Astrocyte (in vitro differentiated cells and primary cell): ENCODE results near the gene PADI6. TPM values are rescaled to one million over a fixed set of nuclear protein-coding genes. Genes with fewer than 3 reads are reported as not detected.

ENCODE experiments used
- DNase-seq: peaks from one replicate; pipeline ENCODE4 v3.0.0-alpha.2; 2010; ENCODE audit warnings: low read depth
- FAIRE-seq: peaks from 2 replicates; lab custom pipeline; 2011; peaks lifted over from hg19 to GRCh38; lab: Jason Lieb, UNC
- H2AFZ ChIP-seq: 2 replicates; pipeline ENCODE4 v1.6.0; 2012; ENCODE audit warnings: low read depth, low read length, inconsistent platforms
- H3K27ac ChIP-seq: 2 replicates; pipeline ENCODE4 v1.5.1; 2011; ENCODE audit warnings: low read depth, low read length, inconsistent platforms
- H3K27me3 ChIP-seq: 2 replicates; pipeline ENCODE4 v1.6.0; 2011; ENCODE audit warnings: low read length, inconsistent platforms; ENCODE audit not compliant: insufficient read depth
- H3K36me3 ChIP-seq: 2 replicates; pipeline ENCODE4 v1.5.1; 2011; ENCODE audit warnings: low read length, inconsistent platforms; ENCODE audit not compliant: insufficient read depth
- H3K4me1 ChIP-seq: 2 replicates; pipeline ENCODE4 v1.5.1; 2011; ENCODE audit warnings: low read length, inconsistent platforms; ENCODE audit not compliant: insufficient read depth
- H3K4me2 ChIP-seq: 2 replicates; pipeline ENCODE4 v1.6.0; 2012; ENCODE audit warnings: low read length, inconsistent platforms
- H3K4me3 ChIP-seq: 2 replicates; pipeline ENCODE4 v1.5.1; 2011; ENCODE audit warnings: low read depth, mild to moderate bottlenecking, low read length, inconsistent platforms; ENCODE audit not compliant: insufficient read depth
- H3K79me2 ChIP-seq: 2 replicates; pipeline ENCODE4 v1.6.0; 2012; ENCODE audit warnings: mild to moderate bottlenecking, low read length, inconsistent platforms; ENCODE audit not compliant: insufficient read depth
- H3K9ac ChIP-seq: 2 replicates; pipeline ENCODE4 v1.6.0; 2012; ENCODE audit warnings: mild to moderate bottlenecking, low read length, inconsistent platforms
- H3K9me3 ChIP-seq: 2 replicates; pipeline ENCODE4 v1.5.1; 2012; ENCODE audit warnings: low read depth, mild to moderate bottlenecking, low read length, inconsistent platforms; ENCODE audit not compliant: insufficient read depth
- H4K20me1 ChIP-seq: 2 replicates; pipeline ENCODE4 v1.6.0; 2012; ENCODE audit warnings: low read length, inconsistent platforms; ENCODE audit not compliant: insufficient read depth
- H3K27ac Mint-ChIP-seq: one replicate; pipeline ENCODE4 v1.8.0; 2021; ENCODE audit warnings: mild to moderate bottlenecking, mixed read lengths; ENCODE audit not compliant: unreplicated experiment
- H3K27me3 Mint-ChIP-seq: one replicate; pipeline ENCODE4 v1.8.0; 2021; ENCODE audit warnings: low read depth, mixed read lengths; ENCODE audit not compliant: unreplicated experiment
- H3K36me3 Mint-ChIP-seq: one replicate; pipeline ENCODE4 v1.8.0; 2021; ENCODE audit warnings: low read depth, mixed read lengths; ENCODE audit not compliant: unreplicated experiment
- H3K4me1 Mint-ChIP-seq: one replicate; pipeline ENCODE4 v1.8.0; 2021; ENCODE audit warnings: low read depth, mixed read lengths; ENCODE audit not compliant: unreplicated experiment
- H3K4me3 Mint-ChIP-seq: one replicate; pipeline ENCODE4 v1.8.0; 2021; ENCODE audit warnings: mild to moderate bottlenecking, moderate library complexity, mixed read lengths; ENCODE audit not compliant: unreplicated experiment
- H3K9me3 Mint-ChIP-seq: one replicate; pipeline ENCODE4 v1.8.0; 2021; ENCODE audit warnings: mild to moderate bottlenecking, mixed read lengths; ENCODE audit not compliant: unreplicated experiment
- EZH2 ChIP-seq: IDR thresholded peaks from 2 replicates; pipeline ENCODE4 v1.6.1; 2012; ENCODE audit warnings: mild to moderate bottlenecking, low read length, inconsistent platforms; ENCODE audit not compliant: insufficient read depth
- total RNA-seq: library from RNA; stranded (reverse); gene quantifications from 2 replicates; pipeline ENCODE4 v1.2.1, GENCODE V29; 2021
- TF ChIP-seq, protein P1 (sequence below): IDR thresholded peaks from 2 replicates; pipeline ENCODE4 v1.5.1; 2011; ENCODE audit warnings: low read depth, mild to moderate bottlenecking, inconsistent platforms, low read length, moderate library complexity; ENCODE audit not compliant: insufficient read depth

PADI6 gene
- total RNA-seq, 1 donor from 2014 or later, result not detected

DNA sequence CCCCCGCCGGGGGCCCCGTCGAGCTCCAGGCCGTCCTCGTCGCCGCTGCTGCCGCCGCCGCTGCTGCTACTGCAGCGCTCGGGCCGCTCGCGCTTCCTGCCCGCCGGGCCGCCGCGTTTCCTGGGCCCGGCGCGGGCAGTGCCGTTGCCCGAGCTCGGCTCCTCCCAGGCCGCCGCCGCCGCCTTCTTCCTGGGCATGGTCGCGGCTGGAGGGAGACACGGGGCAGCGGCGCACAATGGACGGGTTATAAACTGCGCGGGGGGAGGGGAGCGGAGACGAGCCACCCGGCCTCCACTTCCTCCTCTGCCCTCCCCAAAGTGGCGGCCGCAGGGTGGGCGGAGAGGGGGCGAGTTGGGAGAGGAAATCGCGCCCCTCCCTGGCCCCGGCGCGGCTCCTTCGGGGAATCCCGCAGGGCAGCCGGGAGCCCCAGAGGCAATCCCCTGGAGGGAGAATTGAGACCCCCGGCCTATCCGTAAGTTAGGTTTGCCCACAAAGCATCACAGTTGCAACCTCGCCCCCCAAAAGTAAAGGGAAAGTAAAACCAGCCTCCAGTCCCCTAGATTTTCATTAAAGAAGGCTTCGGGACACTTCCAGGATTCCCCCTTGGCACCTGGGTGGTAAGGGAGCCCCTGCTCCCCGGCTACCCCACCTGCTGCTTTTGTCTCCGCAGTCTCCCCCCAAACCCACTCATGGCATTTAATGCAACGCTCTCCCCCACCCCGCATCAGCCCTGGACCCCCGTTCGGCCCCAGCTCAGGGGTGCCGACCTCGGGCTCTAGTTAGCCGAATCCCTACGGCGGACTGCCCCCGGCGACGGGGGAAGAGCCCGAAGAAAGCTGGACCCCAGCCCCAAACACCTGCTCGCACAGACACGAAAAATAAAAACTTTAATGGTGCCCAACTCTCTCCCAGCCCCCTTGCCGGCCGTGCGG is 66.6 kb downstream of the PADI6 start:
- Histone ChIP-seq H3K36me3 (peaks cover 9% of the 10 kb centered on the region), H3K4me2 (peak overlapping the region; percentile 91), H4K20me1 (peaks cover 39% of the 10 kb centered on the region), H2AFZ (peak overlapping the region; percentile 15), H3K27me3 (no peaks in the 10 kb centered on the region), H3K4me1 (peaks cover 37% of the 10 kb centered on the region), H3K9ac (peak overlapping the region; percentile 91), H3K9me3 (no peaks in the 10 kb centered on the region), H3K27ac (peak overlapping the region; percentile 77), H3K79me2 (peaks cover 50% of the 10 kb centered on the region), H3K4me3 (peak overlapping the region; percentile 71)
- H3K27me3 Mint-ChIP-seq, result no peaks in the 10 kb centered on the region
- peak overlapping the region; percentile 91 for H3K27ac Mint-ChIP-seq
- TF ChIP-seq, protein P1, sequence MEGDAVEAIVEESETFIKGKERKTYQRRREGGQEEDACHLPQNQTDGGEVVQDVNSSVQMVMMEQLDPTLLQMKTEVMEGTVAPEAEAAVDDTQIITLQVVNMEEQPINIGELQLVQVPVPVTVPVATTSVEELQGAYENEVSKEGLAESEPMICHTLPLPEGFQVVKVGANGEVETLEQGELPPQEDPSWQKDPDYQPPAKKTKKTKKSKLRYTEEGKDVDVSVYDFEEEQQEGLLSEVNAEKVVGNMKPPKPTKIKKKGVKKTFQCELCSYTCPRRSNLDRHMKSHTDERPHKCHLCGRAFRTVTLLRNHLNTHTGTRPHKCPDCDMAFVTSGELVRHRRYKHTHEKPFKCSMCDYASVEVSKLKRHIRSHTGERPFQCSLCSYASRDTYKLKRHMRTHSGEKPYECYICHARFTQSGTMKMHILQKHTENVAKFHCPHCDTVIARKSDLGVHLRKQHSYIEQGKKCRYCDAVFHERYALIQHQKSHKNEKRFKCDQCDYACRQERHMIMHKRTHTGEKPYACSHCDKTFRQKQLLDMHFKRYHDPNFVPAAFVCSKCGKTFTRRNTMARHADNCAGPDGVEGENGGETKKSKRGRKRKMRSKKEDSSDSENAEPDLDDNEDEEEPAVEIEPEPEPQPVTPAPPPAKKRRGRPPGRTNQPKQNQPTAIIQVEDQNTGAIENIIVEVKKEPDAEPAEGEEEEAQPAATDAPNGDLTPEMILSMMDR, result no peak
- TF ChIP-seq EZH2, result no peak
- FAIRE-seq (no peak), DNase-seq (peak; percentile 29)
- H3K36me3 Mint-ChIP-seq, result peaks cover 3% of the 10 kb centered on the region
- H3K9me3 Mint-ChIP-seq, result no peaks in the 10 kb centered on the region
- H3K4me1 Mint-ChIP-seq, result peaks cover 26% of the 10 kb centered on the region
- peak overlapping the region; percentile 92 for H3K4me3 Mint-ChIP-seq

DNA sequence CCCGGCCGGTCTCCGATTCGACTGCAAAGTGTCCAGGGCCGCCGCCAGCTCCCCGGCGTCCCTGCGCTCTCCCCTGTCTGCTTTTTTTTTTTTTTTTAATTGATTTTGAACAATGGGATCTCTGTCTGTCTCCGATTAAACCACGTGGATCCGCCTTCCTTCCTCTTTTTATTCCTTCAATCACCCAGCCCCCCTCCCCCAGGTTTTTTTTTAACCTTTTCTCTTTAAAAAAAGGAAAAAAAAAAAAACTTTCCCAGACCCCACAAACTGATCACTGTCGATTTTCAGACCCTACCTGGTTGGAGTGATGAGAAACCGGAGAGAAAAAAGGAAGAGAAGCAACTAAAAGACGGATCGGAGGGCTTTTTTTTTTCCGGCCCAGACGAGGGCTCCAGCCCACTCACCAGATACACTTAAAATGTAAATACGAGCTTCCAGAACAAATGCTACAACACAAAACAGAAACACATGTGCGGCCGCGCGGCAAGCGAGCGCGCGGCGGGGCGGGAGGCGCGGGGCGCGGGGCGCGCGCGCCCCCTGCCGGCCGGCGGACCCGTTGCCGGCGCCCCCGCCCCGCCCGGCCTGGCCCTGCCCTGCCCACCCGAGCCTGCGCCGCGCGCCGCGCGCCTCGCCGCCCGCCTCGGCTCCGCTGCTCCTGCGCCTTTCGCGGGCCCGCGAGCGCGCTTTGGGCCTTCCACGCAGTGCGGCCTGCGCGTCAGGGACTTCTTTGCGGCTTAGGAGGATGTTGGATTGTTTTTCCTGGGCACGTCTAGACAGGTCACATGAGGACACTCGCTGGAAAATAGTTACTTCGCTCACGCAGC is 67.5 kb downstream of the PADI6 start, which contains the start of gene RCC2:
Gene RCC2 (minus strand): TSS at position 428 of the 824 bp plus-strand sequence. CDS start 1,163 bp downstream, outside the sequence.
- H3K27me3 ChIP-seq, result no peaks in the 10 kb centered on the region
- H3K4me1 Mint-ChIP-seq, result peaks cover 28% of the 10 kb centered on the region
- peak within 1 kb of the TSS; percentile 77 for H3K27ac ChIP-seq
- H3K9me3 ChIP-seq, result no peaks in the 10 kb centered on the region
- H3K36me3 ChIP-seq, result peaks cover 4% of the 10 kb centered on the region
- H3K9me3 Mint-ChIP-seq, result no peaks in the 10 kb centered on the region
- H3K9ac ChIP-seq, result peak within 1 kb of the TSS; percentile 91
- no peak for TF ChIP-seq EZH2
- TF ChIP-seq, protein P1, result no peak
- peak within 1 kb of the TSS; percentile 68 for H2AFZ ChIP-seq
- DNase-seq, result peak; percentile 61
- peaks cover 40% of the 10 kb centered on the region for H3K4me1 ChIP-seq
- peak within 1 kb of the TSS; percentile 91 for H3K4me2 ChIP-seq
- peak within 1 kb of the TSS; percentile 91 for H3K27ac Mint-ChIP-seq
- peaks cover 30% of the 10 kb centered on the region for H4K20me1 ChIP-seq
- H3K36me3 Mint-ChIP-seq, result peaks cover 2% of the 10 kb centered on the region
- peak within 1 kb of the TSS; percentile 71 for H3K4me3 ChIP-seq
- FAIRE-seq, result no peak
- H3K4me3 Mint-ChIP-seq, result peak within 1 kb of the TSS; percentile 92
- no peaks in the 10 kb centered on the region for H3K27me3 Mint-ChIP-seq
- peaks cover 41% of the 10 kb centered on the region for H3K79me2 ChIP-seq
